Liver (tissue), 9 donors: ENCODE results near the gene SH3BP5. TPM values are rescaled to one million over a fixed set of nuclear protein-coding genes. Genes with fewer than 3 reads are reported as not detected.

Experiments
- DNase-seq: peaks from one replicate; pipeline ENCODE4 v3.0.0-alpha.2; 2017; ENCODE audit warnings: low spot score
- H3K27ac ChIP-seq, 2 donors: one replicate each; pipeline ENCODE4 v1.7.0; 2013; ENCODE audit warnings: inconsistent platforms in 2 of 2, low read length in 2 of 2, control low read depth in 1 of 2, low read depth in 1 of 2, mild to moderate bottlenecking in 1 of 2
- H3K27me3 ChIP-seq, 4 donors: one replicate each; pipeline versions ENCODE4 v1.6.1 to v1.7.0; 2013; ENCODE audit warnings: low read length in 3 of 4, inconsistent platforms in 1 of 4, mild to moderate bottlenecking in 1 of 4, moderate library complexity in 1 of 4; ENCODE audit not compliant: control insufficient read depth in 4 of 4, insufficient read depth in 4 of 4
- H3K36me3 ChIP-seq, 4 donors: one replicate each; pipeline versions ENCODE4 v1.6.1 to v1.7.0; 2013; ENCODE audit warnings: low read length in 3 of 4, mild to moderate bottlenecking in 3 of 4, low read depth in 1 of 4, moderate library complexity in 1 of 4; ENCODE audit not compliant: control insufficient read depth in 4 of 4, insufficient read depth in 3 of 4
- H3K4me1 ChIP-seq, 4 donors: one replicate each; pipeline versions ENCODE4 v1.6.1 to v1.7.0; 2013; ENCODE audit warnings: low read length in 3 of 4, mild to moderate bottlenecking in 3 of 4, moderate library complexity in 1 of 4; ENCODE audit not compliant: control insufficient read depth in 4 of 4, insufficient read depth in 4 of 4
- H3K4me3 ChIP-seq, 3 donors: one replicate each; pipeline versions ENCODE4 v1.6.1 to v1.7.0; 2013; ENCODE audit warnings: low read length in 3 of 3, control low read depth in 1 of 3, low read depth in 1 of 3, mild to moderate bottlenecking in 1 of 3
- H3K9ac ChIP-seq, 2 donors: one replicate each; pipeline ENCODE4 v1.7.0; 2013; ENCODE audit warnings: low read length in 2 of 2, mild to moderate bottlenecking in 2 of 2, moderate library complexity in 2 of 2, control low read depth in 1 of 2, low read depth in 1 of 2
- H3K9me3 ChIP-seq, 4 donors: one replicate each; pipeline versions ENCODE4 v1.6.1 to v1.7.0; 2013; ENCODE audit warnings: low read length in 3 of 4; ENCODE audit not compliant: control insufficient read depth in 4 of 4
- ATF3 ChIP-seq: IDR thresholded peaks from 2 replicates; pipeline ENCODE4 v1.6.1; 2016; ENCODE audit warnings: antibody characterized with exemption
- CTCF ChIP-seq: fragments of 150-350 bp; IDR thresholded peaks from 2 replicates; pipeline ENCODE4 v1.5.1; 2017; ENCODE audit warnings: improper control_type of control experiment, low read depth, low read length; ENCODE audit not compliant: missing input control
- EGR1 ChIP-seq, 2 donors: IDR thresholded peaks; 2 replicates each; pipeline ENCODE4 v1.6.1; 2016 to 2018; ENCODE audit warnings: antibody characterized with exemption in 2 of 2, low read depth in 2 of 2
- FOXA1 ChIP-seq: IDR thresholded peaks from 2 replicates; pipeline ENCODE4 v1.6.1; 2016; ENCODE audit warnings: antibody characterized with exemption
- FOXA2 ChIP-seq: IDR thresholded peaks from 2 replicates; pipeline ENCODE4 v1.6.1; 2016; ENCODE audit warnings: antibody characterized with exemption
- GABPA ChIP-seq, 2 donors: IDR thresholded peaks in 1 of 2; conservative IDR thresholded peaks in 1 of 2; 2 replicates each; pipeline ENCODE4 v1.6.1; 2016; ENCODE audit warnings: antibody characterized with exemption in 2 of 2, mild to moderate bottlenecking in 1 of 2, moderate library complexity in 1 of 2
- HNF4A ChIP-seq, 2 donors: conservative IDR thresholded peaks; 2 replicates each; pipeline ENCODE4 v1.6.1; 2016; ENCODE audit warnings: antibody characterized with exemption in 2 of 2, mild to moderate bottlenecking in 2 of 2
- HNF4G ChIP-seq: IDR thresholded peaks from 2 replicates; pipeline ENCODE4 v1.6.1; 2016; ENCODE audit warnings: antibody characterized with exemption
- JUND ChIP-seq, 2 donors: IDR thresholded peaks; 2 replicates each; pipeline ENCODE4 v1.6.1; 2016; ENCODE audit warnings: antibody characterized with exemption in 2 of 2
- MAX ChIP-seq: IDR thresholded peaks from 2 replicates; pipeline ENCODE4 v1.6.1; 2016; ENCODE audit warnings: antibody characterized with exemption
- NR2F2 ChIP-seq: IDR thresholded peaks from 2 replicates; pipeline ENCODE4 v1.6.1; 2016; ENCODE audit warnings: antibody characterized with exemption
- RAD21 ChIP-seq, 2 donors: IDR thresholded peaks; 2 replicates each; pipeline ENCODE4 v1.6.1; 2016; ENCODE audit warnings: antibody characterized with exemption in 2 of 2, mild to moderate bottlenecking in 2 of 2
- REST ChIP-seq: IDR thresholded peaks from 2 replicates; pipeline ENCODE4 v1.6.1; 2016; ENCODE audit warnings: antibody characterized with exemption, mild to moderate bottlenecking
- RXRA ChIP-seq, 2 donors: IDR thresholded peaks; 2 replicates each; pipeline ENCODE4 v1.6.1; 2017 to 2018; ENCODE audit warnings: antibody characterized with exemption in 2 of 2, mild to moderate bottlenecking in 1 of 2
- SP1 ChIP-seq: IDR thresholded peaks from 2 replicates; pipeline ENCODE4 v1.6.1; 2018; ENCODE audit warnings: antibody characterized with exemption, mild to moderate bottlenecking
- TAF1 ChIP-seq: conservative IDR thresholded peaks from 2 replicates; pipeline ENCODE4 v1.6.1; 2016; ENCODE audit warnings: antibody characterized with exemption, mild to moderate bottlenecking
- YY1 ChIP-seq: IDR thresholded peaks from 2 replicates; pipeline ENCODE4 v1.6.1; 2016; ENCODE audit warnings: antibody characterized with exemption, mild to moderate bottlenecking
- ZBTB33 ChIP-seq: IDR thresholded peaks from 2 replicates; pipeline ENCODE4 v1.6.1; 2016; ENCODE audit warnings: antibody characterized with exemption
- WGBS: extraction: QIAGEN DNeasy Blood & Tissue Kit; methylation state at CpG from one replicate; pipeline ENCODE4 v1.1.7; 2013; 5-methylcytosine and 5-hydroxymethylcytosine counted together
- polyA plus RNA-seq, 2 donors: library from polyadenylated mRNA; stranded (reverse) in 1 of 2; unstranded in 1 of 2; fragments of 200-250 nt in 1 of 2; fragments of >200 nt in 1 of 2; fragmentation: Nextera tagmentation in 1 of 2; extraction: Ambion mirVana in 1 of 2; gene quantifications; one replicate each; pipeline versions ENCODE4 v1.2.1 to v1.2.3, GENCODE V29; 2013 to 2015
- total RNA-seq, 2 donors: library from RNA; depleted of rRNA; stranded (reverse); fragments of >200 nt; gene quantifications; one replicate each; pipeline ENCODE4 v1.2.3, GENCODE V29; 2014
- donor health status: healthy.
- donor health status: healthy.
- donor health status: healthy.
- donor health status: healthy.
- donor health status: healthy.

The SH3BP5 gene
- total and polyA plus RNA-seq, 4 donors, result 3.5 to 17.9 (median 11.8) TPM

GRCh38 chr3:15323063-15323462, 9.3 kb downstream of the SH3BP5 start:
- WGBS, result 40% methylated on average over 6 of the region's 6 CpGs
- H3K36me3 ChIP-seq, result no peaks in the 10 kb centered on the region
- H3K4me1 ChIP-seq, result peaks cover 37 to 92% (median 79%) of the 10 kb centered on the region in 4 donors
- no peaks in the 10 kb centered on the region for H3K27me3 ChIP-seq
- TF ChIP-seq FOXA1, result no peak
- TF ChIP-seq YY1, result peak; percentile 52
- TF ChIP-seq REST, result no peak
- peak; percentile 54 for TF ChIP-seq NR2F2
- peak; percentile 92 for TF ChIP-seq SP1
- TF ChIP-seq JUND (IDR thresholded peaks at IDR 0.05), result peak; percentile 36 to 60
- peak; percentile 97 for TF ChIP-seq RXRA (IDR thresholded peaks at IDR 0.05)
- TF ChIP-seq TAF1, result no peak
- TF ChIP-seq GABPA (IDR thresholded peaks at IDR 0.05 in 1 of 2, conservative IDR thresholded peaks at IDR 0.05 in 1 of 2), result no peak
- TF ChIP-seq HNF4A (conservative IDR thresholded peaks at IDR 0.05), result peak; percentile 93 to 95
- TF ChIP-seq HNF4G, result peak; percentile 83
- peak in 1 of 2 donors; percentile 47 for TF ChIP-seq RAD21 (IDR thresholded peaks at IDR 0.05)
- TF ChIP-seq ATF3, result no peak
- no peak for TF ChIP-seq CTCF
- peak; percentile 32 to 40 for TF ChIP-seq EGR1 (IDR thresholded peaks at IDR 0.05; ENCODE audit: low read depth in 2 of 2)
- TF ChIP-seq MAX, result peak; percentile 73
- TF ChIP-seq FOXA2, result peak; percentile 15
- TF ChIP-seq ZBTB33, result peak; percentile 52
- DNase-seq, result no peak
- no peaks in the 10 kb centered on the region for H3K9me3 ChIP-seq
- peak overlapping the region; percentile 67 for H3K27ac ChIP-seq
- H3K9ac ChIP-seq, result no peak overlapping the region
- H3K4me3 ChIP-seq, result no peak overlapping the region
